ENCODE measurements around the gene TSC22D4. TPM values are rescaled to one million over a fixed set of nuclear protein-coding genes. Genes with fewer than 3 reads are reported as not detected.

TSC22D4 gene
- total and polyA plus RNA-seq, 2 donors (not counting 3 experiments of a cell fraction or from before 2014, with no cell fraction given): 40.1 to 84.4 TPM

- Histone ChIP-seq H3K4me3 (replicated peaks in 1 of 3; ENCODE audit: insufficient read depth in 1 of 3, low read depth in 1 of 3, low read length in 3 of 3) (no peak overlapping the region), H3K36me3 (ENCODE audit: control insufficient read depth in 2 of 2, extremely low read depth in 1 of 2, insufficient read depth in 2 of 2, low read length in 2 of 2) (no peaks in the 10 kb centered on the region), H3K4me1 (ENCODE audit: control insufficient read depth, extremely low read depth, insufficient read depth, low read length) (peaks cover 5% of the 10 kb centered on the region), H3K9me1 (replicated peaks; ENCODE audit: control insufficient read depth, extremely low read depth, insufficient read depth, low read length) (no peaks in the 10 kb centered on the region), H3K4me2 (ENCODE audit: insufficient read depth, low read length) (no peak overlapping the region), H4K20me1 (replicated peaks; ENCODE audit: control insufficient read depth, extremely low read depth, insufficient read depth, low read length) (no peaks in the 10 kb centered on the region), H3K9me3 (replicated peaks; ENCODE audit: control insufficient read depth, insufficient read depth, low read length) (no peaks in the 10 kb centered on the region), H3K9ac (replicated peaks; ENCODE audit: extremely low read depth, insufficient read depth, low read length) (no peak overlapping the region), H3K27me3 (ENCODE audit: control insufficient read depth in 2 of 2, insufficient read depth in 2 of 2, low read length in 2 of 2) (no peaks in the 10 kb centered on the region), H2AFZ (ENCODE audit: low read depth, low read length) (no peak overlapping the region), H3K79me2 (ENCODE audit: control insufficient read depth, insufficient read depth, low read length) (no peaks in the 10 kb centered on the region), H3K27ac (ENCODE audit: insufficient read depth, low read depth, low read length) (no peak overlapping the region)
- dilution Hi-C loops (cut with MboI; ENCODE audit: extremely low pct_ligation_motif_present, low sequenced_read_pairs) (no loop called here), intact Hi-C loops (cut with micrococcal nuclease) (no loop called here)
- no TSS peak for BruUV-seq (replicated peaks)
- POLR2A ChIA-PET: no interaction called here
- TF ChIP-seq CTCF (IDR thresholded peaks at IDR 0.05; ENCODE audit: extremely low read depth in 1 of 2, insufficient read depth in 1 of 2, low read depth in 1 of 2, low read length in 2 of 2) (no peak), POLR2AphosphoS5 (IDR thresholded peaks at IDR 0.05; ENCODE audit: insufficient read depth, low read depth, low read length) (no peak), EZH2 (IDR thresholded peaks at IDR 0.05; ENCODE audit: borderline replicate concordance, low read depth, low read length, severe bottlenecking) (no peak)
- FAIRE-seq (no peak), DNase-seq (ENCODE audit: low read depth, low spot score) (no peak)
- CTCF ChIA-PET: interaction anchor here (2.3 kb wide), 1 partner anchor 40 kb away, joined by 11 read pairs; no protein-coding TSS in a partner anchor
These were observed 41.1 kb upstream of the TSC22D4 start for GRCh38 chr7:100520138-100520537.

- no peaks in the 10 kb centered on the region for H3K9me1 ChIP-seq (replicated peaks; ENCODE audit: control insufficient read depth, extremely low read depth, insufficient read depth, low read length)
- dilution Hi-C loops (cut with MboI; ENCODE audit: extremely low pct_ligation_motif_present, low sequenced_read_pairs) (no loop called here), intact Hi-C loops (cut with micrococcal nuclease) (no loop called here)
- H3K27ac ChIP-seq (ENCODE audit: insufficient read depth, low read depth, low read length): no peak overlapping the region
- no peak overlapping the region for H2AFZ ChIP-seq (ENCODE audit: low read depth, low read length)
- no peak for FAIRE-seq
- no peak overlapping the region for H3K9ac ChIP-seq (replicated peaks; ENCODE audit: extremely low read depth, insufficient read depth, low read length)
- TF ChIP-seq MYC (IDR thresholded peaks at IDR 0.05; ENCODE audit: low read depth, low read length): no peak
- no peak for TF ChIP-seq EZH2 (IDR thresholded peaks at IDR 0.05; ENCODE audit: borderline replicate concordance, low read depth, low read length, severe bottlenecking)
- no peak for TF ChIP-seq MAX (IDR thresholded peaks at IDR 0.05; ENCODE audit: insufficient read depth, insufficient read length)
- TF ChIP-seq JUN (IDR thresholded peaks at IDR 0.05; ENCODE audit: borderline replicate concordance, insufficient read depth, insufficient read length, low read depth): no peak
- no peaks in the 10 kb centered on the region for H4K20me1 ChIP-seq (replicated peaks; ENCODE audit: control insufficient read depth, extremely low read depth, insufficient read depth, low read length)
- peaks cover 11% of the 10 kb centered on the region for H3K4me1 ChIP-seq (ENCODE audit: control insufficient read depth, extremely low read depth, insufficient read depth, low read length)
- ChIA-PET POLR2A (no interaction called here), CTCF (no interaction called here)
- no peaks in the 10 kb centered on the region for H3K9me3 ChIP-seq (replicated peaks; ENCODE audit: control insufficient read depth, insufficient read depth, low read length)
- H3K27me3 ChIP-seq (ENCODE audit: control insufficient read depth in 2 of 2, insufficient read depth in 2 of 2, low read length in 2 of 2): no peaks in the 10 kb centered on the region
- no peak overlapping the region for H3K4me3 ChIP-seq (replicated peaks in 1 of 3; ENCODE audit: insufficient read depth in 1 of 3, low read depth in 1 of 3, low read length in 3 of 3)
- H3K4me2 ChIP-seq (ENCODE audit: insufficient read depth, low read length): no peak overlapping the region
- no peak for DNase-seq (ENCODE audit: low read depth, low spot score)
- no TSS peak for BruUV-seq (replicated peaks)
- H3K79me2 ChIP-seq (ENCODE audit: control insufficient read depth, insufficient read depth, low read length): no peaks in the 10 kb centered on the region
- H3K36me3 ChIP-seq (ENCODE audit: control insufficient read depth in 2 of 2, extremely low read depth in 1 of 2, insufficient read depth in 2 of 2, low read length in 2 of 2): no peaks in the 10 kb centered on the region
These were observed 40.6 kb upstream of the TSC22D4 start for GRCh38 chr7:100519580-100519979.
